Loucy (cell line): Measurements from ENCODE around the gene PACRG.

Source experiments
- H2AFZ ChIP-seq: fragments of 200-600 bp; sonication (generic); 2 replicates; pipeline ENCODE4 v1.6.0; 2016; ENCODE audit warnings: antibody characterized with exemption, mild to moderate bottlenecking, low read length, moderate library complexity
- H3F3A ChIP-seq: fragments of 200-600 bp; 2 replicates; pipeline ENCODE4 v1.6.0; 2016; ENCODE audit warnings: antibody characterized with exemption, low read depth, mild to moderate bottlenecking
- H3K27me3 ChIP-seq: fragments of 200-600 bp; sonication (generic); 2 replicates; pipeline ENCODE4 v1.6.1; 2014; ENCODE audit warnings: low read length, mild to moderate bottlenecking; ENCODE audit not compliant: insufficient read depth, poor library complexity, severe bottlenecking
- H3K36me3 ChIP-seq: fragments of 200-600 bp; sonication (generic); 2 replicates; pipeline ENCODE4 v1.6.1; 2016; ENCODE audit warnings: low read length; ENCODE audit not compliant: insufficient read depth
- H3K4me1 ChIP-seq: fragments of 200-600 bp; sonication (generic); 2 replicates; pipeline ENCODE4 v1.5.1; 2014; ENCODE audit warnings: low read length, mild to moderate bottlenecking; ENCODE audit not compliant: insufficient read depth, poor library complexity, severe bottlenecking
- H3K4me2 ChIP-seq: fragments of 200-600 bp; sonication (generic); 2 replicates; pipeline ENCODE4 v1.6.0; 2014; ENCODE audit warnings: antibody characterized with exemption, low read length, low read depth, mild to moderate bottlenecking; ENCODE audit not compliant: poor library complexity, severe bottlenecking
- H3K4me3 ChIP-seq: fragments of 200-600 bp; sonication (generic); 2 replicates; pipeline ENCODE4 v1.5.1; 2014; ENCODE audit warnings: low read length, mild to moderate bottlenecking, mixed read lengths; ENCODE audit not compliant: poor library complexity, severe bottlenecking
- H3K79me2 ChIP-seq: fragments of 200-600 bp; sonication (generic); 2 replicates; pipeline ENCODE4 v1.6.1; 2014; ENCODE audit warnings: low read length; ENCODE audit not compliant: insufficient read depth
- H3K9ac ChIP-seq: fragments of 200-600 bp; sonication (generic); 2 replicates; pipeline ENCODE4 v1.6.0; 2014; ENCODE audit warnings: mild to moderate bottlenecking, low read depth, low read length, moderate library complexity; ENCODE audit not compliant: poor library complexity, severe bottlenecking
- H3K9me2 ChIP-seq: fragments of 200-600 bp; sonication (generic); replicated peaks from 2 replicates; pipeline ENCODE4 v1.6.1; 2016; ENCODE audit warnings: low read depth, low read length, mixed read lengths
- H3K9me3 ChIP-seq: fragments of 200-600 bp; sonication (generic); 2 replicates; pipeline ENCODE4 v1.6.1; 2014; ENCODE audit warnings: mild to moderate bottlenecking, antibody characterized with exemption, low read length, low read depth; ENCODE audit not compliant: insufficient read depth
- H4K20me1 ChIP-seq: fragments of 200-600 bp; sonication (generic); 2 replicates; pipeline ENCODE4 v1.6.0; 2014; ENCODE audit warnings: antibody characterized with exemption, low read length, mild to moderate bottlenecking; ENCODE audit not compliant: insufficient read depth, poor library complexity, severe bottlenecking
- CTCF ChIP-seq: fragments of 200-600 bp; sonication (generic); conservative IDR thresholded peaks from 2 replicates; pipeline ENCODE4 v1.5.1; 2014; ENCODE audit warnings: mild to moderate bottlenecking, antibody characterized with exemption, low read length
- EZH2phosphoT487 ChIP-seq: fragments of 200-600 bp; IDR thresholded peaks from 2 replicates; pipeline ENCODE4 v1.6.1; 2018; ENCODE audit warnings: antibody characterized with exemption, mild to moderate bottlenecking, moderate library complexity, borderline replicate concordance

The PACRG gene

GRCh38 chr6:163226836-163227485 is 499.2 kb downstream of the PACRG start:
- Histone ChIP-seq H4K20me1 (no peaks in the 10 kb centered on the region), H3K27me3 (no peaks in the 10 kb centered on the region), H3K9ac (no peak overlapping the region), H3K36me3 (no peaks in the 10 kb centered on the region), H3K79me2 (no peaks in the 10 kb centered on the region), H3K9me3 (peaks cover 5% of the 10 kb centered on the region; the same call in 1 of the 2 replicates), H3K4me1 (no peaks in the 10 kb centered on the region), H2AFZ (no peak overlapping the region), H3K4me2 (no peak overlapping the region), H3F3A (no peaks in the 10 kb centered on the region), H3K4me3 (no peak overlapping the region), H3K9me2 (no peaks in the 10 kb centered on the region)
- TF ChIP-seq CTCF (no peak), EZH2phosphoT487 (no peak)

- Histone ChIP-seq H3K79me2 (no peaks in the 10 kb centered on the region), H2AFZ (no peak overlapping the region), H3K27me3 (no peaks in the 10 kb centered on the region), H3K4me3 (no peak overlapping the region), H3K4me1 (no peaks in the 10 kb centered on the region), H3K9me2 (no peaks in the 10 kb centered on the region), H3F3A (no peaks in the 10 kb centered on the region), H3K4me2 (no peak overlapping the region), H4K20me1 (no peaks in the 10 kb centered on the region), H3K9ac (no peak overlapping the region), H3K36me3 (no peaks in the 10 kb centered on the region), H3K9me3 (peaks cover 5% of the 10 kb centered on the region; the same call in 1 of the 2 replicates)
- TF ChIP-seq EZH2phosphoT487 = no peak
- no peak for TF ChIP-seq CTCF
Measured at GRCh38 chr6:163228041-163228440, 500.3 kb downstream of the PACRG start.

- H3K9me3 ChIP-seq = peaks cover 5% of the 10 kb centered on the region; the same call in 1 of the 2 replicates
- no peaks in the 10 kb centered on the region for H3K9me2 ChIP-seq
- H3K79me2 ChIP-seq = no peaks in the 10 kb centered on the region
- no peak overlapping the region for H3K9ac ChIP-seq
- TF ChIP-seq CTCF (no peak), EZH2phosphoT487 (no peak)
- no peaks in the 10 kb centered on the region for H3F3A ChIP-seq
- no peaks in the 10 kb centered on the region for H3K4me1 ChIP-seq
- no peaks in the 10 kb centered on the region for H3K36me3 ChIP-seq
- H3K4me2 ChIP-seq = no peak overlapping the region
- H3K4me3 ChIP-seq = no peak overlapping the region
- H4K20me1 ChIP-seq = no peaks in the 10 kb centered on the region
- H3K27me3 ChIP-seq = no peaks in the 10 kb centered on the region
- no peak overlapping the region for H2AFZ ChIP-seq
Measured at GRCh38 chr6:163229050-163229449, 501.3 kb downstream of the PACRG start.
